Naive thymus-derived CD8-positive, alpha-beta T cell (primary cell): ENCODE measurements around the gene CSNK1D. TPM values are rescaled to one million over a fixed set of nuclear protein-coding genes. Genes with fewer than 3 reads are reported as not detected.
"Not testable (repeated sequence)": the region's sequence is repeated elsewhere in the genome, so short reads cannot be mapped to it uniquely, and the experiment has no call there.

Source experiments
- ATAC-seq, 2 donors: fragments of 150-1000 bp; cut with Tn5 transposase in 1 of 2; sonication (Bioruptor Pico), chemical (Tn5 transposase) in 1 of 2; 1 replicate in 1 of 2; 2 replicates in 1 of 2; pipeline ENCODE4 v1.10.0; 2021; ENCODE audit warnings: mild to moderate bottlenecking in 2 of 2, moderate library complexity in 2 of 2
- POLR2A ChIA-PET: fragments of 350-600 bp; sonication (Branson Sonifier 250); formaldehyde crosslinking; loops from one replicate; lab custom pipeline; 2021; ENCODE audit warnings: antibody characterized with exemption; lab: Charles Lee
- DNase-seq, 10 donors: peaks; one replicate each; pipeline versions ENCODE4 v3.0.0 to v3.0.0-alpha.2; 2020 to 2022
- H3K27ac Mint-ChIP-seq, 10 donors: one replicate each; pipeline ENCODE4 v1.8.0; 2020 to 2022; ENCODE audit warnings: mild to moderate bottlenecking in 10 of 10, mixed read lengths in 10 of 10, moderate library complexity in 4 of 10, inconsistent platforms in 1 of 10
- H3K27me3 Mint-ChIP-seq, 5 donors: one replicate each; pipeline ENCODE4 v1.8.0; 2021 to 2022; ENCODE audit warnings: mixed read lengths in 5 of 5
- H3K36me3 Mint-ChIP-seq, 3 donors: one replicate each; pipeline ENCODE4 v1.8.0; 2020 to 2022; ENCODE audit warnings: mixed read lengths in 3 of 3, mild to moderate bottlenecking in 2 of 3, inconsistent platforms in 1 of 3
- H3K4me1 Mint-ChIP-seq, 4 donors: one replicate each; pipeline ENCODE4 v1.8.0; 2021 to 2022; ENCODE audit warnings: mixed read lengths in 4 of 4
- H3K4me3 Mint-ChIP-seq, 10 donors: one replicate each; pipeline ENCODE4 v1.8.0; 2020 to 2022; ENCODE audit warnings: mild to moderate bottlenecking in 10 of 10, mixed read lengths in 10 of 10, moderate library complexity in 6 of 10, inconsistent platforms in 1 of 10
- H3K9me3 Mint-ChIP-seq, 9 donors: one replicate each; pipeline ENCODE4 v1.8.0; 2020 to 2022; ENCODE audit warnings: mixed read lengths in 9 of 9, mild to moderate bottlenecking in 3 of 9, inconsistent platforms in 1 of 9, moderate library complexity in 1 of 9
- microRNA-seq: library from miRNA; unstranded; fragments of <30 nt; microRNA quantifications from one replicate; pipeline ENCODE4 v1.2.0, GENCODE V29; 2022; ENCODE audit warnings: borderline microRNAs expressed
- polyA plus RNA-seq, 3 donors: library from polyadenylated mRNA; unstranded; fragments of 300-500 nt; fragmentation: Illumina TruSeq; gene quantifications; one replicate each; pipeline ENCODE4 v1.2.3, GENCODE V29; 2021
- total RNA-seq, 8 experiments: library from RNA in 2 of 8; stranded (reverse) in 2 of 8; gene quantifications; one replicate each; pipeline ENCODE4 v1.2.3 and lab custom pipeline; 2021 to 2026

CSNK1D gene
- total and polyA plus RNA-seq, 5 experiments from 2014 or later: 47.6 to 201 (median 72.1) TPM

GRCh38 chr17:82194765-82195164 is 78.7 kb downstream of the CSNK1D start:
- POLR2A ChIA-PET: no interaction called here
- DNase-seq: no peak

GRCh38 chr17:82193520-82194220 is 79.8 kb downstream of the CSNK1D start:
- POLR2A ChIA-PET: no interaction called here
- H3K4me1 Mint-ChIP-seq: peaks cover 7 to 11% (median 9%) of the 10 kb centered on the region in 4 donors
- peak overlapping the region in 1 of 10 donors; percentile 46 for H3K4me3 Mint-ChIP-seq
- H3K27ac Mint-ChIP-seq: peak overlapping the region in 1 of 10 donors; percentile 43
- no peak for ATAC-seq
- peaks cover 4 to 58% (median 25%) of the 10 kb centered on the region in 3 donors for H3K36me3 Mint-ChIP-seq
- no peaks in the 10 kb centered on the region for H3K9me3 Mint-ChIP-seq
- H3K27me3 Mint-ChIP-seq: no peaks in the 10 kb centered on the region
- no peak for DNase-seq

More at GRCh38 chr17:82194765-82195164, 78.7 kb downstream of the CSNK1D start:
- Mint-ChIP-seq H3K9me3 (no peaks in the 10 kb centered on the region), H3K36me3 (peaks cover 4 to 58% (median 25%) of the 10 kb centered on the region in 3 donors), H3K27ac (no peak overlapping the region), H3K4me3 (no peak overlapping the region), H3K4me1 (peaks cover 7 to 19% (median 13%) of the 10 kb centered on the region in 4 donors), H3K27me3 (no peaks in the 10 kb centered on the region)
- ATAC-seq: no peak

GRCh38 chr17:82193050-82193449 is 80.5 kb downstream of the CSNK1D start:
- H3K9me3 Mint-ChIP-seq, POLR2A ChIA-PET, ATAC-seq, H3K4me1 Mint-ChIP-seq, DNase-seq, H3K27me3 Mint-ChIP-seq, H3K4me3 Mint-ChIP-seq: not testable (repeated sequence)
- peaks cover 4 to 53% (median 21%) of the 10 kb centered on the region in 3 donors for H3K36me3 Mint-ChIP-seq
- peak overlapping the region in 1 of 10 donors; percentile 40 for H3K27ac Mint-ChIP-seq

Small RNA genes within 50 kb of the gene (microRNA-seq; reads per million reads assigned to microRNA genes)
- not detected for gene MIR6787

Other genes with a start within 250 kb of the CSNK1D start
- gene RAC3, start 242.0 kb downstream of the CSNK1D start, total RNA-seq: 1 to 10 TPM; 1.4 to 1.5 TPM
- gene RAC3, start 242.0 kb downstream of the CSNK1D start, polyA plus RNA-seq: not detected
- gene DCXR, start 236.0 kb downstream of the CSNK1D start, total RNA-seq: 10 to 100 TPM; 72.5 to 81.0 TPM
- gene DCXR, start 236.0 kb downstream of the CSNK1D start, polyA plus RNA-seq: 100 to 1,000 TPM; 113 to 185 (median 127) TPM
- 10 to 100 TPM; 38.5 to 42.1 TPM for gene RFNG, start 221.9 kb downstream of the CSNK1D start, total RNA-seq
- gene RFNG, start 221.9 kb downstream of the CSNK1D start, polyA plus RNA-seq: 1 to 10 TPM; 2.2 to 8.5 (median 4.8) TPM
- gene GPS1, start 221.8 kb downstream of the CSNK1D start, total RNA-seq: 10 to 100 TPM; 88.2 to 91.4 TPM
- gene GPS1, start 221.8 kb downstream of the CSNK1D start, polyA plus RNA-seq: 100 to 1,000 TPM; 122 to 140 (median 126) TPM
- gene DUS1L, start 207.9 kb downstream of the CSNK1D start, total RNA-seq: 100 to 1,000 TPM; 142 to 151 TPM
- gene DUS1L, start 207.9 kb downstream of the CSNK1D start, polyA plus RNA-seq: 100 to 1,000 TPM in 1 of 3 donors, 10 to 100 TPM in 2; 68.6 to 167 (median 92.1) TPM
- gene FASN, start 175.5 kb downstream of the CSNK1D start, total RNA-seq: 10 to 100 TPM; 28.3 to 32.3 TPM
- gene FASN, start 175.5 kb downstream of the CSNK1D start, polyA plus RNA-seq: 1 to 10 TPM in 1 of 3 donors, under 1 TPM in 2; 0.33 to 2.4 (median 0.80) TPM
- 10 to 100 TPM; 72.9 to 80.0 TPM for gene CCDC57, start 60.9 kb downstream of the CSNK1D start, total RNA-seq
- gene CCDC57, start 60.9 kb downstream of the CSNK1D start, polyA plus RNA-seq: 10 to 100 TPM; 39.6 to 53.5 (median 42.4) TPM
- gene SLC16A3, start 44.7 kb downstream of the CSNK1D start, total RNA-seq: 10 to 100 TPM; 10.1 to 11.6 TPM
- 1 to 10 TPM in 2 of 3 donors, under 1 TPM in 1; 0.91 to 1.5 (median 1.0) TPM for gene SLC16A3, start 44.7 kb downstream of the CSNK1D start, polyA plus RNA-seq
- 10 to 100 TPM; 66.9 to 67.8 TPM for gene CD7, start 43.9 kb upstream of the CSNK1D start, total RNA-seq
- 100 to 1,000 TPM; 166 to 233 (median 205) TPM for gene CD7, start 43.9 kb upstream of the CSNK1D start, polyA plus RNA-seq
- under 1 TPM in 1 of 2 experiments, not detected in 1; 0.18 TPM for gene SECTM1, start 60.1 kb upstream of the CSNK1D start, total RNA-seq
- 1 to 10 TPM in 1 of 3 donors, not detected in 2; 1.2 TPM for gene SECTM1, start 60.1 kb upstream of the CSNK1D start, polyA plus RNA-seq
- not detected for gene TEX19, start 85.5 kb upstream of the CSNK1D start, total RNA-seq
- gene TEX19, start 85.5 kb upstream of the CSNK1D start, polyA plus RNA-seq: not detected
- gene UTS2R, start 98.1 kb upstream of the CSNK1D start, total RNA-seq: not detected
- not detected for gene UTS2R, start 98.1 kb upstream of the CSNK1D start, polyA plus RNA-seq
- gene HEXD, start 144.6 kb upstream of the CSNK1D start, total RNA-seq: 100 to 1,000 TPM; 112 to 122 TPM
- 10 to 100 TPM; 12.1 to 18.8 (median 12.2) TPM for gene HEXD, start 144.6 kb upstream of the CSNK1D start, polyA plus RNA-seq
- gene OGFOD3, start 144.9 kb upstream of the CSNK1D start, total RNA-seq: 10 to 100 TPM; 25.6 to 29.1 TPM
- gene OGFOD3, start 144.9 kb upstream of the CSNK1D start, polyA plus RNA-seq: 10 to 100 TPM; 32.4 to 35.2 (median 32.6) TPM
- 100 to 1,000 TPM; 207 to 213 TPM for gene CYBC1, start 177.1 kb upstream of the CSNK1D start, total RNA-seq
- 100 to 1,000 TPM; 133 to 149 (median 147) TPM for gene CYBC1, start 177.1 kb upstream of the CSNK1D start, polyA plus RNA-seq
- gene NARF, start 185.0 kb upstream of the CSNK1D start, total RNA-seq: 10 to 100 TPM; 70.1 to 83.9 TPM
- 100 to 1,000 TPM in 2 of 3 donors, 10 to 100 TPM in 1; 93.6 to 127 (median 110) TPM for gene NARF, start 185.0 kb upstream of the CSNK1D start, polyA plus RNA-seq
- gene FOXK2, start 246.0 kb upstream of the CSNK1D start, total RNA-seq: 10 to 100 TPM; 54.6 to 58.4 TPM
- 1 to 10 TPM; 3.2 to 5.7 (median 4.3) TPM for gene FOXK2, start 246.0 kb upstream of the CSNK1D start, polyA plus RNA-seq